T-helper 1 cell treated with Interleukin-12 subunit alpha and Interleukin-12 subunit beta and Interleukin-4 antibody, amounts not matched to agents 30 ng/mL and 1 ng/mL, for 36 hours (primary cell): ENCODE measurements around the gene IGF2BP2. TPM values are rescaled to one million over a fixed set of nuclear protein-coding genes. Genes with fewer than 3 reads are reported as not detected.
"Not testable (repeated sequence)": the region's sequence is repeated elsewhere in the genome, so short reads cannot be mapped to it uniquely, and the experiment has no call there.

Source experiments
- intact Hi-C: fragments of 100-400 bp; cut with micrococcal nuclease; formaldehyde crosslinking; loops from one replicate; pipeline ENCODE4 v1.15.1; 2024
- total RNA-seq: library from RNA; stranded (reverse); gene quantifications from 2 replicates; pipeline ENCODE4 v1.2.3, GENCODE V29; 2022

The IGF2BP2 gene
- total RNA-seq, 1 donor from 2014 or later: 0.29 TPM

DNA sequence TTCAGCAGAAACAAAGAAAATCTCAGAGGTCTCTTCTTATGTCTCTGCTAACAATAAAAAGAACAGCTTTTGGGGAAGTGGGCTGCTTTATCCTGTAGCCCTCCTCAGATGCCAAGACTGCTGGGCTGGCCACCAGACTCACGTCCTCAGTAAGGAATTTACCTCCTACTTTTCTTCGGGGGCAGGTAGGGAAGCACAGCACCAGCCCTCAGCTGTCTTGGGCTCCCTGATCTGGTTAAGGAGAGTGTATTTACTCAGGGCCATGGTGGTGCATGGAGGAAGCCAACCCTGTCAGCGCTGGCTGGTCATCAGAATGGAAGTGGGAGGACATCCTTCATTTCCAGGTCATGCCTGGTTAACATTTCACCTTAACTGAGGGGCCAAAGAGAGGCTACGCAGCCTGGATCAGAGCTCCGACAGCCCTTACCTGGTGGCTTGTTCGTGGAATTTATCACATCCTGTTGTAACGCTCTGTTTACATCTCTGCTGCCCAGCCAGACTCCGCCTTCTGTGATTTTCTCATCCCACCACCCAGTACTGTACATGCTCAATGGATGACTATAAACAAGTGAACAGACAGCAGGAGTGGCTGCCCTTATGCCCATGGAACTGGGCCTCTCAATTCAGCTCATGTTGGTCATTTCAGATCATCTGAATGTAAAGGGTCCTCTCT lies 108.3 kb downstream of the IGF2BP2 start:
- intact Hi-C loops: no loop called here

DNA sequence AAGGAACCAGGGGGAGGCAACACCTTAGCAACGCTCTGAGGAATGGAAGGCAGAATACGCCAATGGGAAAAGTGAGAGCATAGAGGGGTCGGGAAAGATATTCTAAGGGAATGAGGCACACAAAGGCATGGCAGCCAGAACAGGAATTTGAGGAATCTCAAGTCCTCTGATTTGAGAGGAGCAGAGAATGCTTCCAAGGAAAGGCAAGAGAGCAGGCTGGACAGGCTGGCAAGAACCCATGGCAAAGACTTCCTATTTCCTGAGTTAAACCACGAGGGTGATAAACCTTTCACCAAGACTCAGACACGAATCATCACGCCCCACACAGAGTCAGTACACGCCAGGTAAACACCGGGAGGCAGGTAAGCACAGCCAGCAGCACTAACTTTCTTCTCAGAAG lies 109.8 kb downstream of the IGF2BP2 start:
- intact Hi-C loops: no loop called here

DNA sequence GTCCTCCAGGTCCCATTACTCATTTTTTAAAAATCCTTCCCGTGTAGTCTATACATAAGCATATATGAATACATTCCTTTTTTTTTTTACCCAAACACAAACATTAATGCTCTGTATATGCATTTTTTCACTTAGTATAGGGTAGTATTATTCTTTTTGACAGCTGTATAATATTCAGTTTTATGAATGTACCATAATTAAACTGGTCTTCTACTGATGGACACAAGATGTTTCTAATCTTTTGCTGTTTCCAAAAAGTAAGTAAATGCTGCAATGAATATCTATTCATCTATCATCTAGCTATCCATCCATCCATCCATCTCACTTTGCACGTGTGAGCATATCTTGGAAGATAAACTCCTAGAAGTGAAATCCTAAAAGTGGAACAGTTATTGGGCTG lies 110.8 kb downstream of the IGF2BP2 start:
- intact Hi-C loops: no loop called here

DNA sequence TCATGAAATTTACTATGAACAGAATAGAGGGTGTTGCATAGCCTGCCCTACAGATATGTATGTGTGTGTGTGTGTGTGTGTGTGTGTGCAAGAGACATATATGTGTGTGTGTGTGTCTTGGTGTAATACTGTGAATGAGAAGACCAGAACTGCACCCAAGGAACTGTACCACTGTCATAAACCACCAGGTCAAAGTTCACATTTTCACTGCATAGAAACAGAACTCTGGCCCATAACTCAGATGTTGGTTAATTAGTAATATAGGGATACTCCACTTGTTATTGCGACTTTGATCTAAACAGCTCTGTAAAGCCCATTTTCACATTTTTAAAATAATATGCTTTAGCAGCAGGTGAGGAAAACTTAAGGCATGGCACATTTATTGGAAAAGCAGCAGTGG lies 111.8 kb downstream of the IGF2BP2 start:
- intact Hi-C loops: no loop called here

DNA sequence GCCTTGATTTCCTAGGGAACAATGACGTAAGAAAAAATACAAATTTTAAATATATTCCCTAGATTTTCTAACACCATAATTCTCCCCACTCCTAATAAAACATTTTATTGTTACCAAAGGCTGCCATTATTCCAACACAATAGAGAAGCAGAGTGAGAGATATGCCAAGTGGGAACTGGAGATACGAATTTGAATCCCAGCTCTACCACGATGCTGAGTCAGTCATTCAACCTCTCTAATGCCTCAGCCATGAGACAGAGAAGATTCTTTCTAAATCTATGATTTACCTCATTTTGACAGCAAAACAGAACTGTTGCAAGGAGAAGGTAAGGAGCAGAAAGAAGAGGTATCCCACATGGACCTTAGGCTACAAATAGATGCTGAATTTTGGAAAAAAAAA lies 112.5 kb downstream of the IGF2BP2 start:
- intact Hi-C loops: no loop called here

DNA sequence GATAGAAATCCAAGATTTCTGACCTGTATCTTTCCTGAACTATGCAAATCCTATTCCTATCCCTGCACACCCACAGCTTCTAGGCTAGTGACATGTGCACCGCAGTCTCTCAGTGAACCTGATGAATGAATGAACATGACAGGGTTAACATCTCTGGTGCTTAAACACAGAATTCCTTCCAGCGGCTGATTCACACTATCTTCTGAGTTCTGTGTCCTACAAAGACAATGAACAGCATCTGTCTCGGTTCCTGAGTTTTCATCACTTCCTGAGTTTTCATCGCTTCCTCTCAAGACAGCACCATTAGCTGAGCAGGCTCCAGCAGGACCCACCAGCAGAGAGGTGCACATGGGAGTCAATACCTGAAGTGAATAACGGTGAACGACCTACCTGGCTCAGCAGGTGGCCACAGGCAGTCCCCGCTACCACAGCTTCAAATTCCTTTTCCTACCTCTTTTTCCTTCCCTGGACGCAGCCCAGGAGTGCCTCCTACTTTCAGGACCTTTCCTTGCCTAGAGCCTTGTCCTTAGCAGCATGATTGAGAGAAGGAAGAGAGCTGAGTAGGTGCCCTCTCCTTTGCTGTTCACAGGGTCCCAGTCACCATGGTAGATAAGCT lies 113.5 kb downstream of the IGF2BP2 start:
- intact Hi-C loops: no loop called here

DNA sequence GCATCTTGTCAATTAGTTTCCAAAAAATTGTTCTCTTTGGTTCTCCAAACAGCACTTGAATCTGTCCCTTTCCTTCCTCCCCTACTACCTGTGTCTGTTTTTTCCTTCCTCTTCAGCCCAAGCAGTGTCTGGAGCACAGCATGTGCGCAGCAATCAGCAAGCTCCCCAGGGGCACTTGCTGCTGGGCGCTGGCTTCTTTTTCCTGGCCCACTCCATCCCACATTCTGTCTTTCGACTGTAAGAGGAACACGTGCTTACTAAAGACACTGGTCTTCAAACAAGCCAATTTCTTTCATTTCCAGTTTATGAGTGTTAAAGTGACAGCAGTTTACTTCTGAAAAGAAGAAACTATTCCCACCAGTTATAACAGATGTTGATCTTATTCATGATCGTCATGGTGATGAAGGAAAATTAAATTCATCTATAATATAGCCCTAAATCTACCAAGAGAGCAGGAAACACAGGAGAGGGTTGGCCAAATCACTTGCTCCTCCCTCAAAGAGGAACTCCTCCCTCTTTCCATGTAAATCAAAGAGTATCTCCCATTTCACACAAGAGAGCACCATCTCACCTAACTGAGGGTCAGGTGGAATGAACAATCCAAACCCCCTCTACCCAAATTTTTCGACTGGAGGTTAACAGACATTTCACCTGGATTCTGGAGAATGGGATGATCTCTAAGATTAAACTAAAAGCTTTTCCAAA lies 115.4 kb downstream of the IGF2BP2 start:
- intact Hi-C loops: no loop called here

DNA sequence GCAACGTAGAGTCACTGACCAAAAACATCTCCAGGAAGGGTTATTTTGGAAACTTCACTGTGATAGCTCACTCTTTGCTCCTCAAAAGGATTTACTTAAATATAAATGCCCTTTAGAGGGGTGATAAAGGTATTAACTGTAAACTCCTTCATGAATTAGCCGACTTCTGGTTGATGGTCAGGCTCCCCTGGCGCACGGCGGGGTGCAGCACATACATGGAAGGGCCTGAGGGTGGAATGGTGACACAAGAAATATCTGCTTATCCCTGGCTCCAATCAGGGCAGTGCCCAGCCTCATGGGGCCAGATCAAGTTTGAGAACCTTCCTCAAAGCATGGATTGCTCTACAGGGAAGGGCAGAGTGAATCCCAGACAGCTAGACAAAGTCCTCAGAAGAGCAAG lies 116.5 kb downstream of the IGF2BP2 start:
- intact Hi-C loops: no loop called here

DNA sequence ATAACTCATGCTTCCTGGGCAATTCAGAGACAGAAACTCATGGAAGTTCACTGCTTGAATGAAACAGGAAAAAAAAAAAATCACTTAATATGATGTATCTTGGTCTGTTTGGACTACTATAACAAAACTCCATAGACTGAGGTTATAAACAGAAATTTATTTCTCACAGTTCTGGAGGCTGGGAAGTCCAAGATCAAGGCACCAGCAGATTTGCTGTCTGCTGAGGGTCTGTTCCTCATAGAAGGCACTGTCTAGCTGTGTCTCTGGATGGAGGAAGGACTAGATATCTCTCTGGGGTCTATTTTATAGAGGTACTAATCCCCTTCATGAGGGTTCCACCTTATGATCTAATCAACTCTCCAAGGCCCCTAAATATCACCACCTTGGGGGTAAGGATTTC lies 119.3 kb downstream of the IGF2BP2 start:
- intact Hi-C loops: no loop called here

DNA sequence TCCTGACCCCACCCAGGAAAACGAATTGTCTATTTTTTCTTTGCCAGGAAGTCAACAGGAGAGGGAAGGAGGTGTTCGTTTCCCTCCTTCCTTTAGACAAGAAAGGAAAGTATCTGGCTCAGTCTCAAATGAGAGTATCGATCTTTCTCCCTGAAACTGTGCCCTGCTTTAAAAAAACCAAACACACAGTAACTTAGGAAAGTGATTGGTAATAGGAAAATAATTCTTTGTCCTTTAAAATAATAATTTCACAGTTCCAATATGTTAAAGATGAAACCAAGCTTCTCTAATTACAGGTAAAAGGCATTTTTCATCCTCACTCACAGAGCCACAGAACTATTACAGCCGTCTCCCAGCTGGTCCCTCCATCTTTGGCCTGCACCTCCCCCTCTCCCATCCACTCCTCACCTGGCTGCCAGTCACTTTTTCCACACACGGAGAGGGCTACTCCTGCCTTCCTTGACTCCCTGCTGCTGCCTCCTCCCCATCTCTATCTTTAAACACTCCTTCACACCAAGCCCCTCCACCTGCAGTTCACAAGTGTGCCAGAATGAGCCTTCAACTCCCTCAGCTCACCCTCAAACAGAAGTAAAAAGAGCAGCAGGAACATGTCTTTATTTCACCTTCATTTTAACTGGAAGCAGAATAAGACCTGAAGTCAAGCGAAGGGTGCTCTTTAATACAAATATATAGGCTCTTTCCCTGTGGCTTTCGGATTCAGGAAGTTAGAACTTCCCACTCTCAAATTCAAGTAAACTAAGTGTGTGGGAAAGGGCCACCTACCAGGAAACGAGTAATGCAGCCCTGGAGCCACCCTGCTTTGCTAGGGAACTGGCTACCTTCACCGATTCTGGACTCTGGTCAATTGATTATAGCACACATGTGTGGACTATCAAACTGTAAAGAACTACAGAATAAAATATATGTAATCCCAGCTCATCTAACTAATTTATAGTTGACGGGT lies 122.3 kb downstream of the IGF2BP2 start:
- intact Hi-C loops: no loop called here

DNA sequence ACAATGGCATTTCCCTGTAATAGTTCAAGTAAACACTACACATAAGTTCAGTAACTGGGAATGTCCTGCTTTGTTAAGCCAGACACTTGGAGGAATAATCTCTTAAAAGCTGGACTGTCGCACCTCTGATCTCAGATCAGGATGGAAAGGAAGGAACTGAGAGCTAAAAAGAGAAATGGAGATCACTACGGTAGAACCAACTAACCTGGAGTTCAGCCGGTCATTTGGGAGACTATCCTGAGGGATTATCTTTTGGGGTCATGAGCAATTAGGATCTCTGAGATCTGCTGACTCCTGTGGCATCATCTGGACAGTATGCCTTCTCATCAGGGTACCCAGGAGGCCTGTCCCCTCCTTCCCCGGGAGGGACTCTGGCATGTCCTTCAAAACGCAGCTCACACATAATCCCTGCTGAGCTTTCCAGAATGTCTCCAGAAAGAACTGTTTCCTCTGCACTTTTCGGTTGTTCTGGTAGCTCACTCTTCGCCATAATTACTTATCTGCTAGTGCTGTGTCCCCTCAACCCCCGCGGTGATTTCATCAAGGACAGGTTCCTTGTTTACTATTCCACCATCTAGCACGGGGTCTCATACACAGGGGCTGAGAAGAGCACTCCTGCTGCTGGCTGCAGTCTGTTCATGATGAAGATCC lies 123.1 kb downstream of the IGF2BP2 start:
- intact Hi-C loops: no loop called here

DNA sequence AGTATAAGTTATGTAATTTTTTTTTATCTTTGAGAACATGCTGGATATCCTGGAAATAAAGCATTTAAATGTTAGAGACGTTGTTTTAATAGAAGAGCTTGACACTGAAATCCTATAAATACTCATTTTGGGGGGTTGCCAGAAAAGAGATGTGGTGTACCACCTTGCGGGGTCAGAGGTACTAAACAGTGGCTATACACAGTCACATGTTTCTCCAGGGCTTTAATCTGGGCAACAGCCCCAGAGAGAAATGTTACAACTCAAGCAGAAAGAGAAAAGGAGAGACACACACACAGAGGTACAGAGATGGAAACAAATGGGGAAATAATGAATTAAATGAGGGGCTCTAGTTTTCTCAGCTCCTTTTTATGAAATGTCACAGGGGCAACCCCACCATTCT lies 124.9 kb downstream of the IGF2BP2 start:
- intact Hi-C loops: no loop called here

DNA sequence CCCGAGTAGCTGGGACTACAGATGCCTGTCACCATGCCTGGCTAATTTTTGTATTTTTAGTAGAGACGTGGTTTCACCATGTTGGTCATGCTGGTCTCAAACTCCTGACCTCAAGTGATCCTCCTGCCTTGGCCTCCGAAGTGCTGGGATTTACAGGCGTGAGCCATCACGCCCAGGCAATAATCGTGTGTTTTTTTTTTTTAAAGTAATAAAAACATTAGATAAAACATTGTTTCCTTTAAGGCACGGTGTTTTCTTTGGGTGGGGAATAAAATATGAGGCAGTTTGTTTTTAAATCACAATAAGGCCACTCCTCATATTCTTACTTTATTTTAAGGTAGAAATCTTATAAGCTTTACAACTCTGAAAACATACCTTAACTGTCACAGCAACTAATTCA lies 127.6 kb downstream of the IGF2BP2 start:
- intact Hi-C loops: not testable (repeated sequence)

DNA sequence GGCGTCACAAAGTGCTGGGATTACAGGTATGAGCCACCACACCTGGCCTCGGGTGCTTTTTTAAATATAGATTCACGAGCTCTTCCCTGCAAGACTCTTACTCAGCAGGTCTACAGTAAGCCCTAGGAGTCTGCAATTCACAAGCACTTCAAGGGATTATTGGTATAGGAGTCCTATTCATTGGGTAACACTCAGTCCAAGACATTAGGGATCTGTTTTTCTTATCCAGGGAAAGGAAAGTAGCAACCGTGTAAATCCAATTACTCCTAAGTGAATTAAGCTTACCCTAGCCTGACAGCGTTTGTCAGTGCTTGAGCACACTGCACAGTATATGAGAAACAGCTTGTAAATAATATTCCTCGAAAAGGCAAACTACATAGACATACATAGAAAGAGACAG lies 128.8 kb downstream of the IGF2BP2 start:
- intact Hi-C loops: no loop called here

DNA sequence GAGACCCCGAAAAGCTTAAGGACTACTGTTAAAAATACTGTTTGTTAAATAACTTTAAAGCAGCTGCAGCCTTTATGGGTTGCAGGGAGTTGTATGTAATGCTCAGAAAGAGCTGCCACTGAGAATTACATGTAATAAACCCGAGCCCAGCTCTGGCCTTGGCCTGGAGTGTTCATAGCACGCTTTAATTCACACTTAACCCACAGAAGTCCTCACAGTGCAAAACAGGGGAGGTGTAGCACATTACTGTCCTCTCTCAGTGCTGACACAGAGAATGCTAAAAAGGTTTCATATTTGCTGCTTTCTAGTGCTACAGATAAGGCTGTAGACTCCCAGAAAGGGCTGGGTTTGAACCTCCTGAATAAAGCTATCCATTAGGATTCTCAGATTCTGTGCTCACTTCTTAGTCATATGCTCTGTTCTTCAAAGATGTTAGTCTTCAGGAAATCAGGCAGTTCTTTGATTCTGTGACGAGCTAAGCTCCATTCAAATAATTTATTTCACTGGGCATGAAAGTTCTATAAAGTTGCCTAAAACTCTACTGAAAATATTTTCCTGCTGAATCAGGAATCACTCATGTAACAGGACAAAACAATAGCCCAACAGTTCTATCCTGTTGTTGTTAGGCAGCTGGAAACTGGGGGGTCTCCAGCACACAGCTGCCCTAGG lies 130.7 kb downstream of the IGF2BP2 start:
- intact Hi-C loops: no loop called here

DNA sequence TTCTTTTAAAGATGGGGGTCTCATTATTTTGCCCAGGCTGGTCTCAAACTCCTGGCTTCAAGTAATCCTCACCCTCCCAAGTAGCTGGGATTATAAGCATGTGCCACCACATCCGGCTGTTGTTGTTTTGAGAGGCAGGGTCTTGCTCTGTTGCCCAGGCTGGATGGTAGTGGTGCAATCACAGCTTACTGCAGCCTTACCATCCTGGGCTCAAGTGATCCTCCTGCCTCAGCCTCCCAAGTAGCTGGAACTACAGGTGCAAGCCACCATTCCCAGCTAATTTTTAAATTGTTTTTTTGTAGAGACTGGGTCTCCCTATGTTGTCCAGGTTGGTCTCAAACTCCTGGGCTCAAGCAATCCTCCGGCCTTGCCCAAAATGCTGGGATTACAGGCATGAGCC lies 133.2 kb downstream of the IGF2BP2 start:
- intact Hi-C loops: no loop called here

DNA sequence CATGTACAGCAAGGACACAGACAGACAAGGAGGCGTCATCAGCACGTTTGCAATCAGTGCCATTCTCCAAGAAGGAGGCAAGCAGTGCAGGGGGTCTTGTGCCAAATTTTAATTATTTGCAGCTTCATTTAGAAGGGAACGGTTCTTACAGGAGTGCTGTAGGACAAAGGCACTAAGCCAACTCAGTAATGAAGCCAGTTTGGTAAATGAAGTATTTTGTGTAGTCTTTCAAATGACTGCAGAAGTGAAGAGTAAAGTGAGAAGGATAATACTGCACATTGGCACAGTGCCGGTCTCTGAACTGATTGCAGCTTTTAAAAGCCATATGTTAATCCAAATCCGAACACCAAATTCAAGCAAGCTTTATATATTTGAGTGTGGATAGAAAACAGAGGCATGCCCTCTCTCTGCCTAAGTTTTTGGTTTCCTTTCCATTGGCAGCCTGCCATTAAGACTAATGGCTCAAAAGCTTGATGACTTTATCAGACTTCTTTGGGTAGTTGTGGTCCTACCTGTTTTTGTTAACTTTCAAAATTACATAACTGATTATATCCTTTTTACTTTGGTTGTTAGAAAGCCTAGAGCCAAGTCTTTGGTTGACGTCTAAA lies 137.5 kb downstream of the IGF2BP2 start:
- intact Hi-C loops: no loop called here

DNA sequence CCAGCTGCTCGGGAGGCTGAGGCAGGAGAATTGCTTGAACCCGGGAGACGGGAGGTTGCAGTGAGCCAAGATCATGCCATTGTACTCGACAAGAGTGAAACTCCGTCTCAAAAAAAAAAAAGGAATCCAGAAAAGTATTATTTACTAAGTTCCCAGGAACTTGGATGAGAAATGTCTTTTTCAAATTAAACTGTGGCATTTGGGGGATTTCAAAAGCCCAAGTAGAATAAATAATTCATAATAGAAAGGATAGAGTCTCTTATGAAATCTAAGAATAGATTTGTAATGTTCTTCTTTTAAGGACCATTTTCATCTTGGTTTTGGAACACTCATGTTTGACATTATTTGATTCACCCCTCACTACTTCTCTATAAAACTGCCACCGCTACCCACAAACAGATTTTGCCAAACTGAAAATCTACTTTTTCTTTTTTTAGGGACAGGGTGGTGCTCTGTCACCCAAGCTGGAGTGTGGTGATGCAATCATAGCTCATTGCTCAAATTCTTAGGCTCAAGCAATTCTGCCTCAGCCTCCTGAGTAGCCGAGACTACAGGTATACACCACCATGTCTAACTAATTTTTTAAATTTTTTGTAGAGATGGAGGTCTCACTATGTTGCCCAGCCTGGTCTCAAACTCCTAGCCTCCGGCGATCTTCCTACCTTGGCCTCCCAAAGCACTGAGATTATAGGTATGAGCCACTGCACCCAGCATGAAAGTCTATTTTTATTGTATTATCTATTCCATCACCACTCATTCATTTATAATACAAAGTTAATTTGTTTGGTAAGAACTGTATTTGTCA lies 139.4 kb downstream of the IGF2BP2 start:
- intact Hi-C loops: no loop called here

DNA sequence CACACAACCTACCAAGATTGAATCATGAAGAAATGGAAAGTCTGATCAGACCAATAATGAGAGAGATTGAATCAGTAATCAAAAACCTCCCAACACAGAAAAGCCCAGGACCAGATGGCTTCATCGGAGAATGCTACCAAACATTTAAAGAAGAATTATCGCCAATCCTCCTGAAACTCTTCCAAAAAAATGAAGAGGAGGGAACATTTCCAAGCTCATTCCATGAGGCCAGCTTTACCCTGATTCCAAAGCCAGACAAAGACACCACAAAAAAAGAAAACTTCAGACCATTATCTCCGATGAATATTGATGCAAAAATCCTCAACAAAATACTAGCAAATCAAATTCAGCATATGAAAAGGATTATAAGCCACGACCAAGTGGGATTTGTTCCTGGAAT lies 144.6 kb downstream of the IGF2BP2 start:
- intact Hi-C loops: no loop called here
